ENCODE measurements around the gene ISOC2. TPM values are rescaled to one million over a fixed set of nuclear protein-coding genes. Genes with fewer than 3 reads are reported as not detected.
"Not testable (repeated sequence)": the region's sequence is repeated elsewhere in the genome, so short reads cannot be mapped to it uniquely, and the experiment has no call there.

The ISOC2 gene
- total and polyA plus RNA-seq, 4 donors: 34.9 to 85.0 (median 65.9) TPM

GRCh38 chr19:55423225-55424005 is 38.0 kb downstream of the ISOC2 start:
- H3K9me3 ChIP-seq (ENCODE audit: control insufficient read depth in 4 of 4, insufficient read depth in 3 of 4, low read length in 3 of 4): peaks cover 0 to 8% (median 0%) of the 10 kb centered on the region in 4 donors
- no peaks in the 10 kb centered on the region for H3K4me1 ChIP-seq (ENCODE audit: control insufficient read depth in 5 of 5, insufficient read depth in 5 of 5, low read length in 5 of 5)
- ATAC-seq (ENCODE audit: insufficient read depth, low FRiP score) (no peak), DNase-seq (no peak)
- WGBS, 2 donors: 71 to 80% methylated on average over 13 of the region's 13 CpGs
- H3K36me3 ChIP-seq (ENCODE audit: control insufficient read depth in 4 of 4, insufficient read depth in 4 of 4, low read length in 4 of 4): no peaks in the 10 kb centered on the region
- no peak overlapping the region for H3K4me3 ChIP-seq
- H3K9ac ChIP-seq (ENCODE audit: insufficient read depth in 1 of 2, low read length in 2 of 2): no peak overlapping the region
- peaks cover 0 to 6% (median under 1%) of the 10 kb centered on the region in 3 donors for H3K27me3 ChIP-seq (ENCODE audit: control insufficient read depth in 3 of 3, insufficient read depth in 3 of 3, low read length in 2 of 3)
- H3K27ac ChIP-seq (ENCODE audit: low read depth in 1 of 2, low read length in 1 of 2): no peak overlapping the region
- no peak for TF ChIP-seq CTCF (IDR thresholded peaks at IDR 0.05; ENCODE audit: control extremely low read depth, extremely low read depth)

- not testable (repeated sequence) for H3K27me3 ChIP-seq (ENCODE audit: control insufficient read depth in 3 of 3, insufficient read depth in 3 of 3, low read length in 2 of 3); H3K4me1 ChIP-seq (ENCODE audit: control insufficient read depth in 5 of 5, insufficient read depth in 5 of 5, low read length in 5 of 5); H3K4me3 ChIP-seq; H3K9ac ChIP-seq (ENCODE audit: insufficient read depth in 1 of 2, low read length in 2 of 2); DNase-seq; H3K36me3 ChIP-seq (ENCODE audit: control insufficient read depth in 4 of 4, insufficient read depth in 4 of 4, low read length in 4 of 4); ATAC-seq (ENCODE audit: insufficient read depth, low FRiP score); H3K27ac ChIP-seq (ENCODE audit: low read depth in 1 of 2, low read length in 1 of 2); H3K9me3 ChIP-seq (ENCODE audit: control insufficient read depth in 4 of 4, insufficient read depth in 3 of 4, low read length in 3 of 4)
- 23 to 40% methylated on average over 4 of the region's 4 CpGs for WGBS, 2 donors
Measured at GRCh38 chr19:55421281-55421680, 40.2 kb downstream of the ISOC2 start.

GRCh38 chr19:55419624-55420236 is 41.7 kb downstream of the ISOC2 start:
- no peaks in the 10 kb centered on the region for H3K4me1 ChIP-seq (ENCODE audit: control insufficient read depth in 5 of 5, insufficient read depth in 5 of 5, low read length in 5 of 5)
- TF ChIP-seq CTCF (IDR thresholded peaks at IDR 0.05; ENCODE audit: control extremely low read depth, extremely low read depth): no peak
- no peak overlapping the region for H3K4me3 ChIP-seq
- no peaks in the 10 kb centered on the region for H3K27me3 ChIP-seq (ENCODE audit: control insufficient read depth in 3 of 3, insufficient read depth in 3 of 3, low read length in 2 of 3)
- H3K9ac ChIP-seq (ENCODE audit: insufficient read depth in 1 of 2, low read length in 2 of 2): no peak overlapping the region
- H3K27ac ChIP-seq (ENCODE audit: low read depth in 1 of 2, low read length in 1 of 2): no peak overlapping the region
- WGBS, 2 donors: 64 to 79% methylated on average over 5 of the region's 5 CpGs
- ATAC-seq (ENCODE audit: insufficient read depth, low FRiP score): no peak
- H3K36me3 ChIP-seq (ENCODE audit: control insufficient read depth in 4 of 4, insufficient read depth in 4 of 4, low read length in 4 of 4): no peaks in the 10 kb centered on the region
- no peak for DNase-seq
- peaks cover 0 to 8% (median 0%) of the 10 kb centered on the region in 4 donors for H3K9me3 ChIP-seq (ENCODE audit: control insufficient read depth in 4 of 4, insufficient read depth in 3 of 4, low read length in 3 of 4)

GRCh38 chr19:55419103-55419502 is 42.3 kb downstream of the ISOC2 start:
- 54 to 70% methylated on average over 5 of the region's 5 CpGs for WGBS, 2 donors
- Histone ChIP-seq H3K4me3 (no peak overlapping the region), H3K9me3 (ENCODE audit: control insufficient read depth in 4 of 4, insufficient read depth in 3 of 4, low read length in 3 of 4) (peaks cover 0 to 6% (median 0%) of the 10 kb centered on the region in 4 donors), H3K27ac (ENCODE audit: low read depth in 1 of 2, low read length in 1 of 2) (no peak overlapping the region), H3K9ac (ENCODE audit: insufficient read depth in 1 of 2, low read length in 2 of 2) (no peak overlapping the region), H3K36me3 (ENCODE audit: control insufficient read depth in 4 of 4, insufficient read depth in 4 of 4, low read length in 4 of 4) (no peaks in the 10 kb centered on the region), H3K4me1 (ENCODE audit: control insufficient read depth in 5 of 5, insufficient read depth in 5 of 5, low read length in 5 of 5) (no peaks in the 10 kb centered on the region), H3K27me3 (ENCODE audit: control insufficient read depth in 3 of 3, insufficient read depth in 3 of 3, low read length in 2 of 3) (no peaks in the 10 kb centered on the region)
- ATAC-seq (ENCODE audit: insufficient read depth, low FRiP score) (no peak), DNase-seq (no peak)
- no peak for TF ChIP-seq CTCF (IDR thresholded peaks at IDR 0.05; ENCODE audit: control extremely low read depth, extremely low read depth)

Data from lung (tissue), 12 donors.